Skeletal muscle cell (primary cell): ENCODE measurements around the gene TENM3.
A peak's percentile ranks its signal among the peaks of the same experiment; 100 is the strongest.

Experiments
- DNase-seq: peaks from one replicate; pipeline ENCODE4 v3.0.0-alpha.2; 2010; ENCODE audit warnings: low read depth
- H3K4me3 ChIP-seq: 2 replicates; pipeline ENCODE4 v1.5.1; 2011; ENCODE audit warnings: low read depth, mild to moderate bottlenecking, control low read depth, low read length, moderate library complexity

The TENM3 gene

GRCh38 chr4:182724414-182724813 is 481.2 kb downstream of the TENM3 start:
- DNase-seq, result no peak
- no peak overlapping the region for H3K4me3 ChIP-seq

GRCh38 chr4:182729516-182729915 is 486.3 kb downstream of the TENM3 start:
- DNase-seq, result no peak
- no peak overlapping the region for H3K4me3 ChIP-seq

- H3K4me3 ChIP-seq, result no peak overlapping the region
- no peak for DNase-seq
Observed at GRCh38 chr4:182730791-182731190, 487.6 kb downstream of the TENM3 start.

GRCh38 chr4:182736207-182736606 is 493.0 kb downstream of the TENM3 start:
- H3K4me3 ChIP-seq, result no peak overlapping the region
- DNase-seq, result no peak

GRCh38 chr4:182738283-182739047 is 495.3 kb downstream of the TENM3 start:
- H3K4me3 ChIP-seq, result no peak overlapping the region
- no peak for DNase-seq

GRCh38 chr4:182740256-182740655 is 497.1 kb downstream of the TENM3 start:
- DNase-seq, result no peak
- no peak overlapping the region for H3K4me3 ChIP-seq

GRCh38 chr4:182741054-182741453 is 497.9 kb downstream of the TENM3 start:
- H3K4me3 ChIP-seq, result no peak overlapping the region
- no peak for DNase-seq

GRCh38 chr4:182741914-182742313 is 498.7 kb downstream of the TENM3 start:
- DNase-seq, result no peak
- H3K4me3 ChIP-seq, result no peak overlapping the region

- no peak overlapping the region for H3K4me3 ChIP-seq
- DNase-seq, result no peak
Observed at GRCh38 chr4:182743815-182744214, 500.6 kb downstream of the TENM3 start.

GRCh38 chr4:182745237-182745636 is 502.0 kb downstream of the TENM3 start:
- no peak for DNase-seq
- no peak overlapping the region for H3K4me3 ChIP-seq

- no peak overlapping the region for H3K4me3 ChIP-seq
- no peak for DNase-seq
Observed at GRCh38 chr4:182746876-182747275, 503.7 kb downstream of the TENM3 start.

- no peak for DNase-seq
- no peak overlapping the region for H3K4me3 ChIP-seq
Observed at GRCh38 chr4:182748283-182748682, 505.1 kb downstream of the TENM3 start.

- no peak overlapping the region for H3K4me3 ChIP-seq
- no peak for DNase-seq
Observed at GRCh38 chr4:182748949-182749348, 505.7 kb downstream of the TENM3 start.

GRCh38 chr4:182749667-182750167 is 506.5 kb downstream of the TENM3 start:
- DNase-seq, result no peak
- no peak overlapping the region for H3K4me3 ChIP-seq

- peak; percentile 29 for DNase-seq
- H3K4me3 ChIP-seq, result no peak overlapping the region
Observed at GRCh38 chr4:182752158-182752910, 509.1 kb downstream of the TENM3 start.

- DNase-seq, result no peak
- no peak overlapping the region for H3K4me3 ChIP-seq
Observed at GRCh38 chr4:182754895-182755294, 511.7 kb downstream of the TENM3 start.

GRCh38 chr4:182756161-182756690 is 513.0 kb downstream of the TENM3 start:
- DNase-seq, result no peak
- H3K4me3 ChIP-seq, result no peak overlapping the region

GRCh38 chr4:182758273-182758672 is 515.1 kb downstream of the TENM3 start:
- DNase-seq, result no peak

GRCh38 chr4:182760551-182761043 is 517.4 kb downstream of the TENM3 start:
- no peak overlapping the region for H3K4me3 ChIP-seq
- DNase-seq, result no peak

More at GRCh38 chr4:182758273-182758672, 515.1 kb downstream of the TENM3 start:
- H3K4me3 ChIP-seq, result no peak overlapping the region

- DNase-seq, result no peak
- H3K4me3 ChIP-seq, result no peak overlapping the region
Observed at GRCh38 chr4:182764137-182764536, 520.9 kb downstream of the TENM3 start.
